B cell (primary cell): ENCODE measurements around the gene NDOR1. TPM values are rescaled to one million over a fixed set of nuclear protein-coding genes. Genes with fewer than 3 reads are reported as not detected.

Source experiments
- ATAC-seq: fragments of 200-7000 bp; cut with Tn5 transposase; one replicate; pipeline ENCODE4 v1.10.0; 2021; ENCODE audit warnings: low read depth, mild to moderate bottlenecking, moderate number of reproducible peaks, moderate library complexity
- CTCF ChIA-PET: fragments of 350-600 bp; sonication (Branson Sonifier 250); formaldehyde crosslinking; loops from one replicate; lab custom pipeline; 2021; ENCODE audit warnings: antibody characterized with exemption, inconsistent platforms; lab: Charles Lee
- POLR2A ChIA-PET: fragments of 350-600 bp; sonication (Branson Sonifier 250); formaldehyde crosslinking; loops from one replicate; lab custom pipeline; 2021; ENCODE audit warnings: antibody characterized with exemption; lab: Charles Lee
- DNase-seq: peaks from one replicate; pipeline ENCODE4 v3.0.0; 2013
- H2AFZ ChIP-seq: 2 replicates; pipeline ENCODE4 v1.6.1; 2012; ENCODE audit warnings: mild to moderate bottlenecking, low read depth, low read length; ENCODE audit not compliant: insufficient read depth, poor library complexity, severe bottlenecking
- H3K27ac ChIP-seq, 2 donors: 1 replicate in 1 of 2; 2 replicates in 1 of 2; pipeline ENCODE4 v1.5.1; 2012 to 2013; ENCODE audit warnings: low read length in 2 of 2, mild to moderate bottlenecking in 2 of 2, moderate library complexity in 1 of 2
- H3K27me3 ChIP-seq, 4 experiments: fragments of 200-600 bp in 1 of 4; sonication (generic) in 1 of 4; replicated peaks in 1 of 4; 1 replicate in 2 of 4; 2 replicates in 2 of 4; pipeline versions ENCODE4 v1.6.1 to v1.7.0; 2013 to 2016; ENCODE audit warnings: low read length in 3 of 4, mild to moderate bottlenecking in 2 of 4, mixed read lengths in 1 of 4, moderate library complexity in 1 of 4; ENCODE audit not compliant: insufficient read depth in 4 of 4, control insufficient read depth in 3 of 4; ENCODE audit errors: control extremely low read depth in 1 of 4
- H3K36me3 ChIP-seq, 2 experiments: replicated peaks in 1 of 2; 1 replicate in 1 of 2; 2 replicates in 1 of 2; pipeline versions ENCODE4 v1.6.1 to v1.7.1; 2013; ENCODE audit warnings: low read length in 1 of 2; ENCODE audit not compliant: insufficient read depth in 2 of 2, control insufficient read depth in 1 of 2; ENCODE audit errors: control extremely low read depth in 1 of 2, extremely low read depth in 1 of 2
- H3K4me1 ChIP-seq, 2 donors: fragments of 200-600 bp in 1 of 2; sonication (generic) in 1 of 2; 1 replicate in 1 of 2; 2 replicates in 1 of 2; pipeline versions ENCODE4 v1.5.1 to v1.6.1; 2013 to 2017; ENCODE audit warnings: low read length in 2 of 2; ENCODE audit not compliant: control insufficient read depth in 2 of 2, insufficient read depth in 2 of 2
- H3K4me2 ChIP-seq: replicated peaks from 2 replicates; pipeline ENCODE3; 2012; ENCODE audit warnings: mild to moderate bottlenecking, low read depth, low read length; ENCODE audit not compliant: poor library complexity, severe bottlenecking
- H3K4me3 ChIP-seq, 5 experiments: fragments of 200-600 bp in 1 of 5; sonication (generic) in 1 of 5; 1 replicate in 3 of 5; 2 replicates in 2 of 5; pipeline versions ENCODE4 v1.5.1 to v1.7.0; 2011 to 2016; ENCODE audit warnings: low read length in 4 of 5, mild to moderate bottlenecking in 4 of 5, low read depth in 2 of 5, control low read depth in 1 of 5, moderate library complexity in 1 of 5; ENCODE audit not compliant: insufficient read depth in 1 of 5; ENCODE audit errors: control extremely low read depth in 1 of 5, extremely low read depth in 1 of 5
- H3K79me2 ChIP-seq: fragments of 200-600 bp; sonication (generic); one replicate; pipeline ENCODE4 v1.6.0; 2016; ENCODE audit warnings: low read length; ENCODE audit not compliant: control insufficient read depth, insufficient read depth
- H3K9ac ChIP-seq: fragments of 200-600 bp; sonication (generic); 2 replicates; pipeline ENCODE4 v1.6.1; 2017; ENCODE audit warnings: mild to moderate bottlenecking, low read length, moderate library complexity
- H3K9me3 ChIP-seq, 3 donors: one replicate each; pipeline versions ENCODE4 v1.6.1 to v1.7.1; 2013; ENCODE audit warnings: low read length in 2 of 3; ENCODE audit not compliant: control insufficient read depth in 2 of 3, insufficient read depth in 1 of 3; ENCODE audit errors: control extremely low read depth in 1 of 3
- H4K20me1 ChIP-seq: 2 replicates; pipeline ENCODE4 v1.6.0; 2012; ENCODE audit warnings: mild to moderate bottlenecking, low read length; ENCODE audit not compliant: insufficient read depth, control insufficient read depth, poor library complexity, severe bottlenecking
- H3K27ac Mint-ChIP-seq: one replicate; pipeline ENCODE4 v1.8.0; 2021; ENCODE audit warnings: mixed read lengths
- H3K27me3 Mint-ChIP-seq: one replicate; pipeline ENCODE4 v1.8.0; 2021; ENCODE audit warnings: mixed read lengths
- H3K4me1 Mint-ChIP-seq: one replicate; pipeline ENCODE4 v1.8.0; 2021; ENCODE audit warnings: mixed read lengths
- H3K4me3 Mint-ChIP-seq: one replicate; pipeline ENCODE4 v1.8.0; 2021; ENCODE audit warnings: mixed read lengths
- H3K9me3 Mint-ChIP-seq: one replicate; pipeline ENCODE4 v1.8.0; 2022; ENCODE audit warnings: mixed read lengths; ENCODE audit not compliant: insufficient read depth
- CTCF ChIP-seq: fragments of 200-600 bp; IDR thresholded peaks from one replicate; pipeline ENCODE4 v1.8.0; 2022; ENCODE audit warnings: antibody characterized with exemption, mild to moderate bottlenecking
- EZH2 ChIP-seq: IDR thresholded peaks from 2 replicates; pipeline ENCODE4 v1.6.1; 2012; ENCODE audit warnings: borderline replicate concordance, low read depth, mild to moderate bottlenecking, moderate library complexity, low read length; ENCODE audit not compliant: insufficient read depth, poor library complexity, severe bottlenecking
- WGBS: methylation state at CpG from one replicate; pipeline ENCODE4 v1.1.5; 2013; ENCODE audit warnings: missing lambda C conversion rate; ENCODE audit not compliant: insufficient coverage; 5-methylcytosine and 5-hydroxymethylcytosine counted together
- intact Hi-C: fragments of 100-400 bp; cut with micrococcal nuclease; formaldehyde crosslinking; loops from one replicate; pipeline ENCODE4 v1.10.0; 2022
- polyA plus RNA-seq: library from polyadenylated mRNA; depleted of rRNA; stranded (reverse); fragments of >200 nt; gene quantifications from 2 replicates; pipeline ENCODE4 v1.2.3, GENCODE V29; 2012
- total RNA-seq, 2 donors: library from RNA; stranded (reverse); fragments of 120-200 nt in 1 of 2; gene quantifications; 1 replicate in 1 of 2; 2 replicates in 1 of 2; pipeline versions ENCODE4 v1.2.3 to v1.2.4, GENCODE V29; 2013 to 2022

Gene NDOR1
- total and polyA plus RNA-seq, 2 donors (not counting 1 experiment from before 2014, with no cell fraction given), result 36.4 to 40.9 TPM

- peaks cover 30% of the 10 kb centered on the region for H3K27me3 Mint-ChIP-seq
- 93% methylated on average over 32 of the region's 32 CpGs for WGBS
- DNase-seq (no peak), ATAC-seq (no peak)
- CTCF ChIA-PET, result no interaction called here
- peaks cover 12 to 46% of the 10 kb centered on the region in 2 donors for H3K4me1 ChIP-seq
- H3K27ac Mint-ChIP-seq, result no peak overlapping the region
- no peaks in the 10 kb centered on the region for H3K9me3 Mint-ChIP-seq
- peaks cover 12% of the 10 kb centered on the region for H3K4me1 Mint-ChIP-seq
- no peaks in the 10 kb centered on the region for H4K20me1 ChIP-seq
- H3K36me3 ChIP-seq, result no peaks in the 10 kb centered on the region
- H3K9me3 ChIP-seq, result peaks cover 0 to 19% (median 0%) of the 10 kb centered on the region in 3 donors
- TF ChIP-seq CTCF (no peak), EZH2 (no peak)
- POLR2A ChIA-PET, result no interaction called here
- peaks cover 0 to 74% (median 31%) of the 10 kb centered on the region in 4 experiments for H3K27me3 ChIP-seq
- H3K9ac ChIP-seq, result no peak overlapping the region
- H3K4me3 ChIP-seq, result no peak overlapping the region
- no peaks in the 10 kb centered on the region for H3K79me2 ChIP-seq
- no peak overlapping the region for H3K4me2 ChIP-seq
- H2AFZ ChIP-seq, result no peak overlapping the region
- no peak overlapping the region for H3K27ac ChIP-seq
- intact Hi-C loops, result no loop called here
- H3K4me3 Mint-ChIP-seq, result no peak overlapping the region
These were observed 40.2 kb upstream of the NDOR1 start for GRCh38 chr9:137165250-137165836.

GRCh38 chr9:137166380-137167229, 38.9 kb upstream of the NDOR1 start:
- peak overlapping the region; percentile 41 for H3K4me3 Mint-ChIP-seq
- peaks cover 30% of the 10 kb centered on the region for H3K27me3 Mint-ChIP-seq
- TF ChIP-seq CTCF, result no peak
- TF ChIP-seq EZH2, result no peak
- ChIA-PET CTCF (no interaction called here), POLR2A (no interaction called here)
- peaks cover 12% of the 10 kb centered on the region for H3K4me1 Mint-ChIP-seq
- no peak for ATAC-seq
- 69% methylated on average over 22 of the region's 22 CpGs for WGBS
- DNase-seq, result no peak
- no peaks in the 10 kb centered on the region for H3K9me3 Mint-ChIP-seq
- no peak overlapping the region for H3K27ac Mint-ChIP-seq
- no peak overlapping the region for H3K9ac ChIP-seq
- no peak overlapping the region for H3K4me2 ChIP-seq
- H3K27ac ChIP-seq, result no peak overlapping the region
- H2AFZ ChIP-seq, result no peak overlapping the region
- no peak overlapping the region for H3K4me3 ChIP-seq
- intact Hi-C loops, result no loop called here
- peaks cover 0 to 25% (median 0%) of the 10 kb centered on the region in 3 donors for H3K9me3 ChIP-seq
- H3K4me1 ChIP-seq, result peaks cover 12 to 41% of the 10 kb centered on the region in 2 donors
- no peaks in the 10 kb centered on the region for H4K20me1 ChIP-seq
- H3K36me3 ChIP-seq, result no peaks in the 10 kb centered on the region
- H3K27me3 ChIP-seq, result peaks cover 0 to 81% (median 39%) of the 10 kb centered on the region in 4 experiments
- H3K79me2 ChIP-seq, result no peaks in the 10 kb centered on the region
